Panc1 (cell line): Measurements from ENCODE around the gene ADNP. TPM values are rescaled to one million over a fixed set of nuclear protein-coding genes. Genes with fewer than 3 reads are reported as not detected.

Experiments
- ATAC-seq: fragments of 200-7000 bp; cut with Tn5 transposase; 2 replicates; pipeline ENCODE4 v1.9.1; 2020; ENCODE audit warnings: mild to moderate bottlenecking, moderate library complexity
- BruUV-seq: library from RNA; stranded (reverse); fragments of 400-500 nt; replicated peaks from 2 replicates; lab custom pipeline; 2021; lab: Mats Ljungman, UMichigan
- CTCF ChIA-PET: fragments of 300-600 bp; sonication (Branson Sonifier 250); formaldehyde crosslinking; loops from one replicate; lab custom pipeline; 2022; ENCODE audit warnings: antibody characterized with exemption; lab: Charles Lee
- POLR2A ChIA-PET: fragments of 300-600 bp; sonication (Branson Sonifier 250); formaldehyde crosslinking; loops from one replicate; lab custom pipeline; 2022; ENCODE audit warnings: antibody characterized with exemption; lab: Charles Lee
- DNase-seq: peaks from one replicate; pipeline ENCODE4 v3.0.0-alpha.2; 2010; ENCODE audit warnings: low read depth, low spot score
- H3K27ac ChIP-seq: 2 replicates; pipeline ENCODE4 v1.5.1; 2011; ENCODE audit warnings: mild to moderate bottlenecking, low read length, inconsistent platforms
- H3K27me3 ChIP-seq: fragments of 200-500 bp; sonication (Bioruptor generic); 2 replicates; pipeline ENCODE4 v1.6.0; 2014; ENCODE audit warnings: low read length, inconsistent platforms; ENCODE audit not compliant: control insufficient read depth, insufficient read depth
- H3K36me3 ChIP-seq: fragments of 200-500 bp; sonication (Bioruptor generic); 2 replicates; pipeline ENCODE4 v1.5.1; 2014; ENCODE audit warnings: inconsistent platforms, mild to moderate bottlenecking, low read length, moderate library complexity; ENCODE audit not compliant: control insufficient read depth, insufficient read depth
- H3K4me1 ChIP-seq: 2 replicates; pipeline ENCODE4 v1.5.1; 2011; ENCODE audit warnings: inconsistent platforms, mild to moderate bottlenecking, low read length, moderate library complexity; ENCODE audit not compliant: control insufficient read depth, insufficient read depth
- H3K4me3 ChIP-seq, 2 experiments: 2 replicates each; pipeline ENCODE4 v1.5.1; 2011 to 2012; ENCODE audit warnings: low read depth in 2 of 2, low read length in 2 of 2, mild to moderate bottlenecking in 2 of 2, inconsistent platforms in 1 of 2, moderate library complexity in 1 of 2
- H3K9me3 ChIP-seq: fragments of 200-500 bp; sonication (Bioruptor generic); 2 replicates; pipeline ENCODE4 v1.5.1; 2014; ENCODE audit warnings: low read depth, mild to moderate bottlenecking, inconsistent platforms, low read length, moderate library complexity; ENCODE audit not compliant: control insufficient read depth, insufficient read depth
- CTCF ChIP-seq: fragments of 450-650 bp; IDR thresholded peaks from 2 replicates; pipeline ENCODE4 v1.5.1; 2017; ENCODE audit warnings: mild to moderate bottlenecking
- POLR2AphosphoS5 ChIP-seq: IDR thresholded peaks from 2 replicates; pipeline ENCODE4 v1.6.1; 2012; ENCODE audit warnings: mild to moderate bottlenecking, low read depth, low read length, moderate library complexity
- REST ChIP-seq, 2 experiments: IDR thresholded peaks; 2 replicates each; pipeline ENCODE4 v1.6.1; 2011 to 2012; ENCODE audit warnings: low read depth in 2 of 2, control low read depth in 1 of 2, low read length in 1 of 2, mild to moderate bottlenecking in 1 of 2, moderate library complexity in 1 of 2; ENCODE audit not compliant: insufficient read depth in 1 of 2
- SIN3A ChIP-seq: IDR thresholded peaks from 2 replicates; pipeline ENCODE4 v1.6.1; 2012; ENCODE audit warnings: low read depth, mild to moderate bottlenecking, low read length, moderate library complexity, borderline replicate concordance; ENCODE audit not compliant: insufficient read depth
- TCF7L2 ChIP-seq: IDR thresholded peaks from 2 replicates; pipeline ENCODE4 v1.6.1; 2011; ENCODE audit warnings: mild to moderate bottlenecking, low read depth, low read length, inconsistent platforms
- in situ Hi-C: cut with HindIII; loops from 2 replicates; pipeline ENCODE4 v1.10.0; 2016; ENCODE audit warnings: low sequenced_read_pairs, low pct_unique_long_range_greater_than_20kb
- intact Hi-C: fragments of 100-400 bp; cut with micrococcal nuclease; formaldehyde crosslinking; loops from one replicate; pipeline ENCODE4 v1.10.0; 2022; ENCODE audit not compliant: unreplicated experiment
- total RNA-seq: library from RNA; stranded (reverse); gene quantifications from one replicate; pipeline ENCODE4 v1.2.1, GENCODE V29; 2021; ENCODE audit not compliant: unreplicated experiment

Gene ADNP
- total RNA-seq, 1 experiment from 2014 or later: 65.1 TPM

GRCh38 chr20:50921803-50922501 lies 9.3 kb downstream of the ADNP start:
- CTCF ChIA-PET: no interaction called here
- H3K9me3 ChIP-seq: no peaks in the 10 kb centered on the region
- H3K36me3 ChIP-seq: peaks cover 22% of the 10 kb centered on the region; the same call in 1 of the 2 replicates
- intact Hi-C loops (no loop called here), in situ Hi-C loops (no loop called here)
- no peak overlapping the region for H3K4me3 ChIP-seq
- DNase-seq: no peak
- ATAC-seq: no peak
- no peaks in the 10 kb centered on the region for H3K27me3 ChIP-seq
- POLR2A ChIA-PET: no interaction called here
- H3K4me1 ChIP-seq: peaks cover 26% of the 10 kb centered on the region
- BruUV-seq: no TSS peak
- TF ChIP-seq POLR2AphosphoS5 (no peak), TCF7L2 (no peak)
- H3K27ac ChIP-seq: no peak overlapping the region

GRCh38 chr20:50920997-50921396 lies 10.2 kb downstream of the ADNP start:
- no peak for DNase-seq
- intact Hi-C loops (no loop called here), in situ Hi-C loops (no loop called here)
- ATAC-seq: no peak
- H3K27ac ChIP-seq: no peak overlapping the region
- H3K4me1 ChIP-seq: peaks cover 33% of the 10 kb centered on the region
- ChIA-PET POLR2A (no interaction called here), CTCF (interaction anchor here (0.5 kb wide), 1 partner anchor 10 kb away, joined by 3 read pairs; no protein-coding TSS in a partner anchor)
- H3K4me3 ChIP-seq: no peak overlapping the region
- H3K27me3 ChIP-seq: no peaks in the 10 kb centered on the region
- H3K36me3 ChIP-seq: peaks cover 13% of the 10 kb centered on the region; the same call in 1 of the 2 replicates
- no peaks in the 10 kb centered on the region for H3K9me3 ChIP-seq
- TSS peak; percentile 0 for BruUV-seq
- TF ChIP-seq POLR2AphosphoS5: no peak
- no peak for TF ChIP-seq TCF7L2
- no peak for TF ChIP-seq REST (IDR thresholded peaks at IDR 0.05; ENCODE audit: insufficient read depth in 1 of 2, low read depth in 2 of 2, low read length in 1 of 2)
- TF ChIP-seq CTCF: no peak
- TF ChIP-seq SIN3A: no peak

- ChIA-PET CTCF (interaction anchor here (0.6 to 0.9 kb wide), 2 partner anchors 14 to 68 kb away, joined by 5 to 10 read pairs; no protein-coding TSS in a partner anchor), POLR2A (interaction anchor here (0.6 kb wide), 1 partner anchor 7 kb away, joined by 3 read pairs; no protein-coding TSS in a partner anchor)
- Histone ChIP-seq H3K4me1 (peaks cover 38% of the 10 kb centered on the region), H3K36me3 (peaks cover 18% of the 10 kb centered on the region; the same call in 1 of the 2 replicates), H3K27me3 (no peaks in the 10 kb centered on the region), H3K4me3 (no peak overlapping the region), H3K9me3 (no peaks in the 10 kb centered on the region), H3K27ac (no peak overlapping the region)
- DNase-seq (no peak), ATAC-seq (no peak)
- in situ Hi-C loops: no loop called here
- TF ChIP-seq REST (IDR thresholded peaks at IDR 0.05; ENCODE audit: insufficient read depth in 1 of 2, low read depth in 2 of 2, low read length in 1 of 2) (no peak), CTCF (no peak), POLR2AphosphoS5 (no peak), SIN3A (no peak)
- no TSS peak for BruUV-seq
- intact Hi-C loops: no loop called here
Measured at GRCh38 chr20:50919567-50919966, 11.7 kb downstream of the ADNP start.
